Cardiac muscle cell (in vitro differentiated cells and primary cell): ENCODE data around the gene SNCAIP. TPM values are rescaled to one million over a fixed set of nuclear protein-coding genes. Genes with fewer than 3 reads are reported as not detected.

Source experiments
- DNase-seq, 2 donors: peaks; one replicate each; pipeline versions ENCODE4 v3.0.0 to v3.0.0-alpha.2; 2010 to 2017; ENCODE audit warnings: low read depth in 1 of 2, low spot score in 1 of 2
- H3K27ac ChIP-seq: fragments of 200-600 bp; sonication (generic); 2 replicates; pipeline ENCODE4 v1.5.1; 2016
- H3K27me3 ChIP-seq: fragments of 200-600 bp; sonication (generic); 2 replicates; pipeline ENCODE4 v1.6.0; 2016; ENCODE audit warnings: control low read depth
- H3K36me3 ChIP-seq: fragments of 200-600 bp; sonication (generic); 2 replicates; pipeline ENCODE4 v1.5.1; 2016; ENCODE audit warnings: control low read depth
- H3K4me1 ChIP-seq: fragments of 200-600 bp; sonication (generic); 2 replicates; pipeline ENCODE4 v1.8.1; 2017; ENCODE audit warnings: low read depth, mild to moderate bottlenecking, mixed run types
- H3K4me3 ChIP-seq: fragments of 200-600 bp; sonication (generic); 2 replicates; pipeline ENCODE4 v1.5.1; 2016; ENCODE audit warnings: mild to moderate bottlenecking
- H3K9me3 ChIP-seq: fragments of 200-600 bp; sonication (generic); 2 replicates; pipeline ENCODE4 v1.5.1; 2017; ENCODE audit warnings: low read depth, mild to moderate bottlenecking, control low read depth
- CTCF ChIP-seq: IDR thresholded peaks from 2 replicates; pipeline ENCODE4 v1.5.1; 2012; ENCODE audit warnings: low read depth, mild to moderate bottlenecking, low read length
- polyA plus RNA-seq: library from polyadenylated mRNA; unstranded; fragments of >200 nt; fragmentation: Nextera tagmentation; extraction: Ambion mirVana; gene quantifications from 2 replicates; pipeline ENCODE4 v1.2.1, GENCODE V29; 2016
- total RNA-seq: library from RNA; depleted of rRNA; stranded (reverse); fragments of >200 nt; gene quantifications from 2 replicates; pipeline ENCODE4 v1.2.3, GENCODE V29; 2016

The SNCAIP gene
- total and polyA plus RNA-seq, 2 experiments from 2014 or later = 9.0 to 14.1 TPM

- no peaks in the 10 kb centered on the region for H3K4me1 ChIP-seq
- DNase-seq = peak in 1 of 2 donors; percentile 35
- no peaks in the 10 kb centered on the region for H3K9me3 ChIP-seq
- H3K36me3 ChIP-seq = no peaks in the 10 kb centered on the region
- H3K27ac ChIP-seq = no peak overlapping the region
- H3K4me3 ChIP-seq = no peak overlapping the region
- no peak for TF ChIP-seq CTCF
- H3K27me3 ChIP-seq = no peaks in the 10 kb centered on the region
These were observed 21.5 kb downstream of the SNCAIP start for GRCh38 chr5:122333564-122333963.

- Histone ChIP-seq H3K4me3 (no peak overlapping the region), H3K4me1 (no peaks in the 10 kb centered on the region), H3K27me3 (no peaks in the 10 kb centered on the region), H3K27ac (no peak overlapping the region), H3K36me3 (no peaks in the 10 kb centered on the region), H3K9me3 (no peaks in the 10 kb centered on the region)
- TF ChIP-seq CTCF = no peak
- DNase-seq = no peak
These were observed 27.6 kb downstream of the SNCAIP start for GRCh38 chr5:122339591-122339990.

GRCh38 chr5:122341087-122341486 is 29.1 kb downstream of the SNCAIP start:
- no peak for DNase-seq
- Histone ChIP-seq H3K4me1 (no peaks in the 10 kb centered on the region), H3K4me3 (no peak overlapping the region), H3K9me3 (no peaks in the 10 kb centered on the region), H3K27ac (no peak overlapping the region), H3K27me3 (no peaks in the 10 kb centered on the region), H3K36me3 (no peaks in the 10 kb centered on the region)
- TF ChIP-seq CTCF = no peak

- TF ChIP-seq CTCF = no peak
- Histone ChIP-seq H3K4me1 (peaks cover 4% of the 10 kb centered on the region), H3K27ac (no peak overlapping the region)
These were observed 30.2 kb downstream of the SNCAIP start for GRCh38 chr5:122342256-122342655.

GRCh38 chr5:122346897-122347581 is 35.0 kb downstream of the SNCAIP start:
- no peak for TF ChIP-seq CTCF
- peaks cover 22% of the 10 kb centered on the region for H3K4me1 ChIP-seq
- no peak overlapping the region for H3K27ac ChIP-seq
- no peaks in the 10 kb centered on the region for H3K27me3 ChIP-seq
- H3K36me3 ChIP-seq = no peaks in the 10 kb centered on the region
- DNase-seq = no peak
- no peaks in the 10 kb centered on the region for H3K9me3 ChIP-seq
- H3K4me3 ChIP-seq = no peak overlapping the region

More at GRCh38 chr5:122342256-122342655, 30.2 kb downstream of the SNCAIP start:
- no peak for DNase-seq
- Histone ChIP-seq H3K36me3 (no peaks in the 10 kb centered on the region), H3K27me3 (no peaks in the 10 kb centered on the region), H3K9me3 (no peaks in the 10 kb centered on the region), H3K4me3 (no peak overlapping the region)
